ENCODE measurements around the gene EML4. TPM values are rescaled to one million over a fixed set of nuclear protein-coding genes. Genes with fewer than 3 reads are reported as not detected.
A peak's percentile ranks its signal among the peaks of the same experiment; 100 is the strongest.

The EML4 gene
- total RNA-seq, 1 donor from 2014 or later = 117 TPM

DNA sequence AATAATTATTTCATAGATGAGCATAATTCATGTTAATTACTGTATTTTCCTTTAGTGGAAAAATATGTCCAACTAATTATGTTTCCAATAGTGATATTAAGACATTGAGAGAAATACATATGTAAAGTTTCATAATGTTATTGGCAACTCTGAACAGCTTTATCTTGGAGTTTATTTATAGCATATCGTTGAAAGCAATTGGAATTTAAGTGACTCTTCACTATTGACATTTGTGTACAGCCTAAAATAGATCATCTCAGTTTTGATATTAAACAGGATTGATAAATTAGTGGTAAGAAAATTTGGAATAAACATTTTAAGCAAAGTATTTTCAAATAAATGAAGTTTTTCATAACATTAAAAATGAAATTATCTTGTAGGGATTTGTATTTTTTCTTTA is 79.7 kb downstream of the EML4 start:
- Mint-ChIP-seq H3K27me3 (no peaks in the 10 kb centered on the region), H3K9me3 (no peaks in the 10 kb centered on the region), H3K36me3 (peaks cover 29% of the 10 kb centered on the region), H3K4me3 (no peak overlapping the region), H3K4me1 (ENCODE audit: unreplicated experiment) (peaks cover 11% of the 10 kb centered on the region), H3K27ac (no peak overlapping the region)
- TF ChIP-seq, protein P1, sequence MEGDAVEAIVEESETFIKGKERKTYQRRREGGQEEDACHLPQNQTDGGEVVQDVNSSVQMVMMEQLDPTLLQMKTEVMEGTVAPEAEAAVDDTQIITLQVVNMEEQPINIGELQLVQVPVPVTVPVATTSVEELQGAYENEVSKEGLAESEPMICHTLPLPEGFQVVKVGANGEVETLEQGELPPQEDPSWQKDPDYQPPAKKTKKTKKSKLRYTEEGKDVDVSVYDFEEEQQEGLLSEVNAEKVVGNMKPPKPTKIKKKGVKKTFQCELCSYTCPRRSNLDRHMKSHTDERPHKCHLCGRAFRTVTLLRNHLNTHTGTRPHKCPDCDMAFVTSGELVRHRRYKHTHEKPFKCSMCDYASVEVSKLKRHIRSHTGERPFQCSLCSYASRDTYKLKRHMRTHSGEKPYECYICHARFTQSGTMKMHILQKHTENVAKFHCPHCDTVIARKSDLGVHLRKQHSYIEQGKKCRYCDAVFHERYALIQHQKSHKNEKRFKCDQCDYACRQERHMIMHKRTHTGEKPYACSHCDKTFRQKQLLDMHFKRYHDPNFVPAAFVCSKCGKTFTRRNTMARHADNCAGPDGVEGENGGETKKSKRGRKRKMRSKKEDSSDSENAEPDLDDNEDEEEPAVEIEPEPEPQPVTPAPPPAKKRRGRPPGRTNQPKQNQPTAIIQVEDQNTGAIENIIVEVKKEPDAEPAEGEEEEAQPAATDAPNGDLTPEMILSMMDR (conservative IDR thresholded peaks at IDR 0.05) = no peak
- no peak for DNase-seq (ENCODE audit: extremely low spot score, unreplicated experiment)

DNA sequence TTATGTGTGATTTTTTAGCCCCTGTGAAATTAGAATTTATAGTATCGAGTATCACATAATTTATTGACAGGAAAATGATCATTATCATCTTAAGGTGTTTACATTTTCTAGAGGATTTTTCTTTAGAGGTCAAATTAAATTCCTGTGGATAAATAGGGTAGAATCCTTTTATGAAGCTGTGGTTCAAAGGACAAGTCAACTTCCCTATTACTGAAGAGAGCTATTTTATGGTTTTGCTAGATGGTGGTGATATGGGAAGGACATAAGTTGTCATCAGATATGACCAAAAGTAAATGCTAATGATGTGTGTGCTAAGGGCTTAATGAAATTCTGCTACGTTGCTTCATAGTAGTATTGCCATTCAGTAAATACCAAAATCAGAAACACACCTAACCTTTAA is 80.1 kb downstream of the EML4 start:
- TF ChIP-seq, protein P1 (conservative IDR thresholded peaks at IDR 0.05) = no peak

DNA sequence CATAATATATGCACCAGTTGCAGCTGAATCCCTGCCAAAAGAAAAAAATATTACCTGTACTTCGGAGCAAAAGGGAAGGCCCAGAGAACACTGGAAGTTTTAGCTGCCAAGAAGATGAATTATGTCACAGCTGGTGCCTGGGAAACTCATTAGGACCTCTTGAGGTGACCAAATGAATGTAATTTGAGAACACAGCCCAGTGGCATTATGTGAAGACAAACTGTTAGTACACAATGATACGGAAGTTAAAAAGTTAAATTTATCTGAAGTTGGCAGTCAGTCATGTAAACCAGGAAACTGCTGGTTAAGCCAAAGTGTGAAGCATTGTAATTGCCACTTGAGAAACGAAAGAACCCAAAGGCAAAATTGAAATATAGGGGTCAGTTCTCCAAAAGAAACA is 80.7 kb downstream of the EML4 start:
- DNase-seq (ENCODE audit: extremely low spot score, unreplicated experiment) = no peak
- peak overlapping the region; percentile 18 for H3K27ac Mint-ChIP-seq
- peaks cover 11% of the 10 kb centered on the region for H3K4me1 Mint-ChIP-seq (ENCODE audit: unreplicated experiment)
- H3K9me3 Mint-ChIP-seq = no peaks in the 10 kb centered on the region
- H3K27me3 Mint-ChIP-seq = no peaks in the 10 kb centered on the region
- TF ChIP-seq, protein P1 (conservative IDR thresholded peaks at IDR 0.05) = no peak
- peaks cover 33% of the 10 kb centered on the region for H3K36me3 Mint-ChIP-seq
- no peak overlapping the region for H3K4me3 Mint-ChIP-seq

More for the DNA sequence above, 80.1 kb downstream of the EML4 start:
- Mint-ChIP-seq H3K27me3 (no peaks in the 10 kb centered on the region), H3K4me3 (no peak overlapping the region), H3K36me3 (peaks cover 29% of the 10 kb centered on the region), H3K9me3 (no peaks in the 10 kb centered on the region), H3K27ac (peak overlapping the region; percentile 18), H3K4me1 (ENCODE audit: unreplicated experiment) (peaks cover 11% of the 10 kb centered on the region)
- no peak for DNase-seq (ENCODE audit: extremely low spot score, unreplicated experiment)

DNA sequence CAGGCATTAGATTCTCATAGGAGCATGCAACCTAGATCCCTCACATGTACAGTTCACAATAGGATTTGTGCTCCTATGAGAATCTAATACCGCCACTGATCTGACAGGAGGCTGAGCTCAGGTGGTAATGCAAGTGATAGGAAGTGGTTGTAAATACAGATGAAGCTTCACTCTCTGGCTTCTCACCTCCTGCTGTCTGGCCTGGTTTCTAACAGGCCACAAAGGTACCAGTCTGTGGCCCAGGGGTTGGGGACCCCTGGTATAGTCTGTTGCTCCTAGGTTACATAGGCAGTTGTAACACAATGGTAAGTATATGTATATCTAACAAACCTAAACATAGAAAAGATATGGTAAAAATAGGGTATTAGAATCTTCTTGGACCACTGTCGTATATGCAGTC is 81.8 kb downstream of the EML4 start:
- Mint-ChIP-seq H3K27ac (no peak overlapping the region), H3K4me1 (ENCODE audit: unreplicated experiment) (peaks cover 11% of the 10 kb centered on the region), H3K36me3 (peaks cover 33% of the 10 kb centered on the region), H3K9me3 (no peaks in the 10 kb centered on the region), H3K4me3 (no peak overlapping the region), H3K27me3 (no peaks in the 10 kb centered on the region)
- no peak for DNase-seq (ENCODE audit: extremely low spot score, unreplicated experiment)
- TF ChIP-seq, protein P1 (conservative IDR thresholded peaks at IDR 0.05) = no peak

DNA sequence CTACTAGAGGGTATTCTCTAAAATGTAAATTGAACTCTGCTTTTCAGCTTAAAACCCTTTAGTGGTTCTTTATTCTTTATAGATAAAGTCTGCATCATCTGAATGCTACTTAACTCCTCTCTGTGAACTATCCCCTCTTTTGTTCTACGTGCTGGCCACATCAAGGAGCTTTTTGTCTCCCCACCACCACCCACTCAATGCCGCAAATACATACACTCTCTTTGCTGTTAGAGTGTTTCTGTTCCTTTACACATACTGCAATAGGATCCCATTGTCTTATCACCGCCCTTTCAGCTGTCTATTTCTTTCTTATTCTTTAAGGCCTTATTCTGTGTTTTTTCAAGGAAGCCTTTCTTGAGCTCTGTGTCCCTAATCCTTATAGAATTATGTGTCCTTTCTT is 83.3 kb downstream of the EML4 start:
- Mint-ChIP-seq H3K4me1 (ENCODE audit: unreplicated experiment) (peaks cover 11% of the 10 kb centered on the region), H3K4me3 (no peak overlapping the region), H3K36me3 (peaks cover 27% of the 10 kb centered on the region), H3K27me3 (no peaks in the 10 kb centered on the region), H3K9me3 (no peaks in the 10 kb centered on the region), H3K27ac (no peak overlapping the region)
- DNase-seq (ENCODE audit: extremely low spot score, unreplicated experiment) = no peak
- TF ChIP-seq, protein P1 (conservative IDR thresholded peaks at IDR 0.05) = no peak

Measured in type B pancreatic cell (in vitro differentiated cells).